GM12892 (cell line): ENCODE results near the gene ST6GALNAC5.

Experiments used
- POLR2A ChIP-seq: IDR thresholded peaks from 2 replicates; pipeline ENCODE4 v1.6.1; 2011; ENCODE audit warnings: low read depth, low read length, control low read depth
- POLR2AphosphoS5 ChIP-seq: IDR thresholded peaks from 2 replicates; pipeline ENCODE4 v1.6.1; 2011; ENCODE audit warnings: low read depth, low read length, control low read depth
- TAF1 ChIP-seq: IDR thresholded peaks from 2 replicates; pipeline ENCODE4 v1.6.1; 2011; ENCODE audit warnings: low read depth, mild to moderate bottlenecking, control low read depth, low read length, borderline replicate concordance

- TF ChIP-seq POLR2A (no peak), POLR2AphosphoS5 (no peak), TAF1 (no peak)
These were observed 172.5 kb downstream of the ST6GALNAC5 start for GRCh38 chr1:77039739-77040138.
